HepG2 (cell line): Measurements from ENCODE around the gene COL8A2. TPM values are rescaled to one million over a fixed set of nuclear protein-coding genes. Genes with fewer than 3 reads are reported as not detected.

Source experiments
- EZH2 ChIP-seq: conservative IDR thresholded peaks from 2 replicates; pipeline ENCODE4 v1.6.1; 2012; ENCODE audit warnings: mild to moderate bottlenecking, low read depth, low read length, moderate library complexity
- FOXO1 ChIP-seq: sonication (generic); formaldehyde crosslinking; IDR thresholded peaks from 2 replicates; pipeline ENCODE4 v1.4.0; 2020; ENCODE audit warnings: missing genetic modification reagents
- HHEX ChIP-seq: IDR thresholded peaks from 2 replicates; pipeline ENCODE4 v1.6.1; 2016; ENCODE audit warnings: control low read depth
- IRF9 ChIP-seq: sonication (generic); formaldehyde crosslinking; IDR thresholded peaks from 2 replicates; pipeline ENCODE4 v1.8.0; 2022; ENCODE audit warnings: missing genetic modification reagents, mild to moderate bottlenecking, borderline replicate concordance
- MLLT10 ChIP-seq: sonication (generic); formaldehyde crosslinking; IDR thresholded peaks from 2 replicates; pipeline ENCODE4 v1.4.0; 2020; ENCODE audit warnings: missing genetic modification reagents
- MXI1 ChIP-seq: IDR thresholded peaks from 3 replicates; pipeline ENCODE4 v1.6.1; 2012; ENCODE audit warnings: low read depth, low read length, inconsistent platforms, borderline replicate concordance
- MYNN ChIP-seq: sonication (generic); formaldehyde crosslinking; IDR thresholded peaks from 2 replicates; pipeline ENCODE4 v1.4.0; 2020; ENCODE audit warnings: mild to moderate bottlenecking, low read depth, missing genetic modification reagents
- NFKB2 ChIP-seq: sonication (generic); formaldehyde crosslinking; IDR thresholded peaks from 2 replicates; pipeline ENCODE4 v1.4.0; 2020; ENCODE audit warnings: missing genetic modification reagents, borderline replicate concordance
- NR3C1 ChIP-seq: sonication (generic); formaldehyde crosslinking; IDR thresholded peaks from 2 replicates; pipeline ENCODE4 v1.4.0; 2020; ENCODE audit warnings: missing genetic modification reagents
- REPIN1 ChIP-seq: sonication (generic); formaldehyde crosslinking; IDR thresholded peaks from 2 replicates; pipeline ENCODE4 v1.8.0; 2022; ENCODE audit warnings: missing genetic modification reagents, low read depth, mild to moderate bottlenecking, borderline replicate concordance
- SOX13 ChIP-seq, 3 experiments: fragments of 450-650 bp in 1 of 3; sonication (generic) in 1 of 3; formaldehyde crosslinking in 1 of 3; IDR thresholded peaks in 2 of 3; conservative IDR thresholded peaks in 1 of 3; 2 replicates each; pipeline versions ENCODE4 v1.5.0 to v1.6.1; 2016 to 2020; ENCODE audit warnings: antibody characterized with exemption in 1 of 3, mild to moderate bottlenecking in 1 of 3, missing compliant biosample characterization in 1 of 3, missing genetic modification reagents in 1 of 3, moderate library complexity in 1 of 3
- TAF1 ChIP-seq: sonication (generic); formaldehyde crosslinking; IDR thresholded peaks from 2 replicates; pipeline ENCODE4 v1.4.0; 2020; ENCODE audit warnings: missing genetic modification reagents
- TBP ChIP-seq: sonication (generic); formaldehyde crosslinking; IDR thresholded peaks from 2 replicates; pipeline ENCODE4 v1.5.0; 2020; ENCODE audit warnings: missing genetic modification reagents
- TBX2 ChIP-seq: sonication (generic); formaldehyde crosslinking; IDR thresholded peaks from 2 replicates; pipeline ENCODE4 v1.5.0; 2020; ENCODE audit warnings: missing genetic modification reagents, mild to moderate bottlenecking, borderline replicate concordance
- TBX3 ChIP-seq: fragments of 450-650 bp; IDR thresholded peaks from 2 replicates; pipeline ENCODE4 v1.6.1; 2017; ENCODE audit warnings: antibody characterized with exemption, mild to moderate bottlenecking, inconsistent platforms, borderline replicate concordance
- TGIF2 ChIP-seq: IDR thresholded peaks from 2 replicates; pipeline ENCODE4 v1.6.1; 2016; ENCODE audit warnings: control low read depth, missing compliant biosample characterization
- XBP1 ChIP-seq: sonication (generic); formaldehyde crosslinking; IDR thresholded peaks from 2 replicates; pipeline ENCODE4 v1.5.0; 2020; ENCODE audit warnings: missing genetic modification reagents
- ZMYM3 ChIP-seq: sonication (generic); formaldehyde crosslinking; IDR thresholded peaks from 2 replicates; pipeline ENCODE4 v1.5.1; 2020; ENCODE audit warnings: mild to moderate bottlenecking, missing genetic modification reagents
- ZNF264 ChIP-seq: sonication (generic); formaldehyde crosslinking; IDR thresholded peaks from 2 replicates; pipeline ENCODE4 v1.4.0; 2020; ENCODE audit warnings: missing genetic modification reagents
- ZNF407 ChIP-seq: sonication (generic); formaldehyde crosslinking; IDR thresholded peaks from one replicate; pipeline ENCODE4 v1.5.1; 2020; ENCODE audit warnings: mild to moderate bottlenecking, missing genetic modification reagents; ENCODE audit errors: not compliant biosample characterization
- ZNF570 ChIP-seq: sonication (generic); formaldehyde crosslinking; IDR thresholded peaks from 2 replicates; pipeline ENCODE4 v1.4.0; 2020; ENCODE audit warnings: mild to moderate bottlenecking, missing genetic modification reagents, borderline replicate concordance
- ZSCAN22 ChIP-seq: sonication (generic); formaldehyde crosslinking; IDR thresholded peaks from 2 replicates; pipeline ENCODE4 v1.4.0; 2020; ENCODE audit warnings: mild to moderate bottlenecking, missing genetic modification reagents
- polyA plus RNA-seq, 8 experiments: library from polyadenylated mRNA; depleted of rRNA in 3 of 8; stranded (reverse) in 7 of 8; unstranded in 1 of 8; fragments of >200 nt; fragmentation: Illumina TruSeq in 4 of 8; extraction: Trizol in 4 of 8; gene quantifications; 2 replicates each; pipeline versions ENCODE4 v1.2.1 to v1.2.3, GENCODE V29; 2011 to 2016; ENCODE audit warnings: low read depth in 4 of 8, missing spikeins in 1 of 8, mixed read lengths in 1 of 8; ENCODE audit not compliant: insufficient read depth in 1 of 8
- total RNA-seq, 5 experiments: library from RNA; depleted of rRNA; stranded (reverse); fragments of >200 nt; fragmentation: Illumina TruSeq; extraction: Trizol; gene quantifications; 2 replicates each; pipeline ENCODE4 v1.2.3, GENCODE V29; 2016; ENCODE audit warnings: low read depth in 1 of 5

The COL8A2 gene
- total and polyA plus RNA-seq, 2 of the 13 experiments (the other 11 are each of a cell fraction or from before 2014, with no cell fraction given) = 0.13 to 0.24 TPM

GRCh38 chr1:36150296-36151133, 25.5 kb upstream of the COL8A2 start (continued):
- TF ChIP-seq MXI1 (peak; percentile 56; the same call in 1 of the 3 replicates), TBX2 (CRISPR knock-in tag) (0 out of 2 replicates have a peak, but pooled peaks have one; percentile 21), ZNF570 (no peak), XBP1 (no peak), TBX3 (no peak), ZNF407 (CRISPR knock-in tag) (no peak), TBP (CRISPR knock-in tag) (no peak), NR3C1 (no peak), HHEX (CRISPR knock-in tag) (no peak), FOXO1 (CRISPR knock-in tag) (no peak), ZNF264 (CRISPR knock-in tag) (no peak), SOX13 (IDR thresholded peaks at IDR 0.05) (no peak), SOX13 (CRISPR knock-in tag; conservative IDR thresholded peaks at IDR 0.05 in 1 of 2, IDR thresholded peaks at IDR 0.05 in 1 of 2) (peak in 1 of 2 experiments; percentile 31; a peak in 1 of 4 replicates), MYNN (CRISPR knock-in tag) (no peak), TAF1 (CRISPR knock-in tag) (peak; percentile 82), ZSCAN22 (CRISPR knock-in tag) (no peak), IRF9 (no peak), REPIN1 (CRISPR knock-in tag) (peak; percentile 51; the same call in 1 of the 2 replicates), NFKB2 (no peak), EZH2 (no peak), ZMYM3 (CRISPR knock-in tag) (no peak), MLLT10 (no peak), TGIF2 (peak; percentile 77)
